Umbilical cord (tissue), 2 donors: ENCODE data around the gene CASKIN2. TPM values are rescaled to one million over a fixed set of nuclear protein-coding genes. Genes with fewer than 3 reads are reported as not detected.
A peak's percentile ranks its signal among the peaks of the same experiment; 100 is the strongest.

Source experiments
- DNase-seq: peaks from one replicate; pipeline ENCODE4 v3.0.0-alpha.2; 2015; ENCODE audit warnings: low spot score
- total RNA-seq: library from RNA; depleted of rRNA; stranded (reverse); fragments of >200 nt; gene quantifications from one replicate; pipeline ENCODE4 v1.2.3, GENCODE V29; 2014; ENCODE audit warnings: low replicate concordance; ENCODE audit not compliant: insufficient read depth

The CASKIN2 gene
- total RNA-seq, 1 donor from 2014 or later: 12.3 TPM

GRCh38 chr17:75549246-75550138 is 34.2 kb upstream of the CASKIN2 start:
- no peak for DNase-seq

GRCh38 chr17:75548813-75549212 is 33.5 kb upstream of the CASKIN2 start:
- DNase-seq: no peak

- no peak for DNase-seq
Measured at GRCh38 chr17:75547091-75547490, 31.8 kb upstream of the CASKIN2 start.

- no peak for DNase-seq
Measured at GRCh38 chr17:75546181-75546580, 30.8 kb upstream of the CASKIN2 start.

- DNase-seq: no peak
Measured at GRCh38 chr17:75544250-75544649, 28.9 kb upstream of the CASKIN2 start.

- DNase-seq: no peak
Measured at GRCh38 chr17:75542728-75543336, 27.5 kb upstream of the CASKIN2 start.

- DNase-seq: no peak
Measured at GRCh38 chr17:75542229-75542628, 26.9 kb upstream of the CASKIN2 start.

GRCh38 chr17:75540923-75541503 is 25.7 kb upstream of the CASKIN2 start:
- no peak for DNase-seq

- DNase-seq: peak; percentile 40
Measured at GRCh38 chr17:75539967-75540729, 24.8 kb upstream of the CASKIN2 start.

GRCh38 chr17:75536366-75536765 is 21.0 kb upstream of the CASKIN2 start:
- no peak for DNase-seq

GRCh38 chr17:75535871-75536270 is 20.5 kb upstream of the CASKIN2 start:
- no peak for DNase-seq

- no peak for DNase-seq
Measured at GRCh38 chr17:75535119-75535537, 19.8 kb upstream of the CASKIN2 start.

GRCh38 chr17:75531721-75532072 is 16.4 kb upstream of the CASKIN2 start:
- DNase-seq: no peak

GRCh38 chr17:75530837-75531720 is 15.7 kb upstream of the CASKIN2 start:
- DNase-seq: no peak

GRCh38 chr17:75526555-75527270 is 11.4 kb upstream of the CASKIN2 start:
- DNase-seq: no peak

- DNase-seq: no peak
Measured at GRCh38 chr17:75525806-75526554, 10.6 kb upstream of the CASKIN2 start.

GRCh38 chr17:75524970-75525805 is 9.9 kb upstream of the CASKIN2 start, which contains the start of gene LLGL2:
TSS of gene LLGL2 (plus strand) at chr17:75525697. CDS start at chr17:75543427, 17,730 bp downstream.
- peak; percentile 82 for DNase-seq

- DNase-seq: no peak
Measured at GRCh38 chr17:75524269-75524969, 9.1 kb upstream of the CASKIN2 start.
